ENCODE results near the gene SPSB2. TPM values are rescaled to one million over a fixed set of nuclear protein-coding genes. Genes with fewer than 3 reads are reported as not detected.

SPSB2 gene
- total and polyA plus RNA-seq, 2 donors from 2014 or later, result 19.0 to 21.3 TPM

DNA sequence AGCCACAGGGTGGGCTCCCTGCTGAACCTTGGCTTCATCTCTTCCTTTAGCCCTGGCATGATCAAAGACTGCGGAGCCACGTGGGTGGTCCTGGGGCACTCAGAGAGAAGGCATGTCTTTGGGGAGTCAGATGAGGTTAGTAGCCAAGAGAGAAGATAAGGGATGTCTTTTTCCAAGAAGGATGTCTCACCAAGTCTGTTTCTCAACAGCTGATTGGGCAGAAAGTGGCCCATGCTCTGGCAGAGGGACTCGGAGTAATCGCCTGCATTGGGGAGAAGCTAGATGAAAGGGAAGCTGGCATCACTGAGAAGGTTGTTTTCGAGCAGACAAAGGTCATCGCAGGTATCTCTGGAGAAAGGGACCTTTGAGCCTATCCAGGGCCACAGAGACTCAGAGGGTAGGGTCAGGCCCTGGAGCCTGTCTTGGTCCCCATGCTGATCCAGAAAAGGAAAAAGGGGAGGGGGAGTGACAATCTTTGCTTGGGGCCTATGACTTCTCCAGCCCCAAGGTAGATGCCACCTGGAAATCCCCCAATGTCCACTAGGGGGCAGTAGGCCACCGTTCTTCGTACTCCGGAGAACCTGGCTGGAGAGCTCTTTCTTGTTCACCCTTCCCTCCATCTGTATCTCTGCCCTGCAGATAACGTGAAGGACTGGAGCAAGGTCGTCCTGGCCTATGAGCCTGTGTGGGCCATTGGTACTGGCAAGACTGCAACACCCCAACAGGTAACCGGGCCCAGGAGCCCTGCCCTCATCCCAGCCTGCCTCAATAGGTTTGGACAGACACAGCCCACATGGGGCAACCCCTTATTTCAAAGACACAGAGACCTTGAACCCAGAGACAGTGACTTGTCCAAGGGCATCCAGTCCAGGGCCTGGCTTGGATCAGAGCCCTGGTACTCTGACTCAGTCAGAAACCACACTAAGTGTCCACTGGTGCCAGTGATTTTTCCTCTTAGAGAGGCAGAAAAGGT lies 3.8 kb downstream of the SPSB2 start:
- Histone ChIP-seq H3K9ac (ENCODE audit: low read length in 3 of 3) (peak overlapping the region in 2 of 3 donors; percentile 8 to 62), H3K4me3 (ENCODE audit: low read length in 3 of 3) (peak overlapping the region in 1 of 3 donors; percentile 80), H3K4me1 (ENCODE audit: control insufficient read depth in 2 of 3, insufficient read depth in 2 of 3, low read depth in 1 of 3, low read length in 3 of 3) (peaks cover 0 to 40% (median 23%) of the 10 kb centered on the region in 3 donors), H3K9me3 (ENCODE audit: control insufficient read depth in 2 of 3, insufficient read depth in 1 of 3, low read length in 3 of 3) (no peaks in the 10 kb centered on the region), H3K27ac (ENCODE audit: low read depth in 2 of 2, low read length in 2 of 2) (peak overlapping the region in 1 of 2 donors; percentile 95), H3K36me3 (ENCODE audit: control insufficient read depth in 2 of 3, insufficient read depth in 3 of 3, low read length in 3 of 3) (peaks cover 7 to 27% (median 9%) of the 10 kb centered on the region in 3 donors), H3K27me3 (ENCODE audit: control insufficient read depth, insufficient read depth, low read length) (no peaks in the 10 kb centered on the region)
- FAIRE-seq, result no peak
- intact Hi-C loops (cut with DNase I), result no loop called here
- peak; percentile 85 to 93 (median 92) for DNase-seq
- TF ChIP-seq CTCF (IDR thresholded peaks at IDR 0.05; ENCODE audit: borderline replicate concordance, extremely low read depth, insufficient read depth), result peak; percentile 78

- DNase-seq (peak in 2 of 5 donors; percentile 23 to 46), FAIRE-seq (no peak)
- Histone ChIP-seq H3K36me3 (ENCODE audit: control insufficient read depth in 2 of 3, insufficient read depth in 3 of 3, low read length in 3 of 3) (peaks cover 7 to 29% (median 12%) of the 10 kb centered on the region in 3 donors), H3K4me1 (ENCODE audit: control insufficient read depth in 2 of 3, insufficient read depth in 2 of 3, low read depth in 1 of 3, low read length in 3 of 3) (peaks cover 0 to 36% (median 23%) of the 10 kb centered on the region in 3 donors), H3K27me3 (ENCODE audit: control insufficient read depth, insufficient read depth, low read length) (no peaks in the 10 kb centered on the region), H3K9me3 (ENCODE audit: control insufficient read depth in 2 of 3, insufficient read depth in 1 of 3, low read length in 3 of 3) (no peaks in the 10 kb centered on the region), H3K27ac (ENCODE audit: low read depth in 2 of 2, low read length in 2 of 2) (peak overlapping the region; percentile 95 to 96), H3K4me3 (ENCODE audit: low read length in 3 of 3) (peak overlapping the region; percentile 77 to 85 (median 80)), H3K9ac (ENCODE audit: low read length in 3 of 3) (peak overlapping the region; percentile 62 to 76 (median 64))
- TF ChIP-seq CTCF (IDR thresholded peaks at IDR 0.05; ENCODE audit: borderline replicate concordance, extremely low read depth, insufficient read depth), result no peak
- intact Hi-C loops (cut with DNase I), result no loop called here
Observed at GRCh38 chr12:6868211-6869048, 4.7 kb downstream of the SPSB2 start.

DNA sequence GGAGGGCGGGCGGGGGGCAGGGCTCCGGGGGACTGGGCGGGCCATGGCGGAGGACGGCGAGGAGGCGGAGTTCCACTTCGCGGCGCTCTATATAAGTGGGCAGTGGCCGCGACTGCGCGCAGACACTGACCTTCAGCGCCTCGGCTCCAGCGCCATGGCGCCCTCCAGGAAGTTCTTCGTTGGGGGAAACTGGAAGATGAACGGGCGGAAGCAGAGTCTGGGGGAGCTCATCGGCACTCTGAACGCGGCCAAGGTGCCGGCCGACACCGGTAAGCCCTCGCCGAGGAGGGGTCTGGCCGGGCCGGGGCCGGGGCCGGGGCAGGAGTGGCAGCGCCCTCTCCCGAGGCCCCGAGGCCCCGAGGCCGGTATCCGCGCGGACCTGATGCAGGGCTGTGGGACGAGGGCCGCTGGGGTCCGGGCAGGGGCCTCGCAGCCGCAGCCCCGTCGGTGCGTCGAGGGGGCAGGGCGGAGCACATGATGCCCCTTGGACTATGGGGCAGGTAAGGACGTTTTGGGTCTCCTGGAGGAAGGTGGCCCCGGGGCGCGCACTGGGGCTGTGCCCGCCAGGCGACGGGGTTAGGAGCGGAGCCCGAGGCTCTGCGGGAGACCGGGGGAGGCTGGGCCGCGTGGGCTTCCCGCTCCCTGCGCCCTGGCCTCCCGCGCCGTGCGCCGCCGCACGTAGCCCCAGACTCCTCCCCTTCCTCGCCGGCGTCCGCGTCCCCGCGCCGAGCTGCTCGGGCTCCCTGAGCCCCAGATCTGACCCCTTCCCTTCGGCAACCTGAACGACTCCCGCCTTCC lies 5.5 kb downstream of the SPSB2 start, which contains the start of gene TPI1:
TSS of gene TPI1 (plus strand) at position 119 of the 798 bp plus-strand sequence. CDS start at position 155, 36 bp downstream.
- DNase-seq, result peak; percentile 87 to 97 (median 92)
- no peak for FAIRE-seq
- no peaks in the 10 kb centered on the region for H3K27me3 ChIP-seq (ENCODE audit: control insufficient read depth, insufficient read depth, low read length)
- no peaks in the 10 kb centered on the region for H3K9me3 ChIP-seq (ENCODE audit: control insufficient read depth in 2 of 3, insufficient read depth in 1 of 3, low read length in 3 of 3)
- peak within 1 kb of the TSS; percentile 77 to 85 (median 80) for H3K4me3 ChIP-seq (ENCODE audit: low read length in 3 of 3)
- no peak for TF ChIP-seq CTCF (IDR thresholded peaks at IDR 0.05; ENCODE audit: borderline replicate concordance, extremely low read depth, insufficient read depth)
- peak within 1 kb of the TSS; percentile 95 to 96 for H3K27ac ChIP-seq (ENCODE audit: low read depth in 2 of 2, low read length in 2 of 2)
- intact Hi-C loops (cut with DNase I), result no loop called here
- H3K9ac ChIP-seq (ENCODE audit: low read length in 3 of 3), result peak within 1 kb of the TSS; percentile 64 to 76 (median 76)
- H3K4me1 ChIP-seq (ENCODE audit: control insufficient read depth in 2 of 3, insufficient read depth in 2 of 3, low read depth in 1 of 3, low read length in 3 of 3), result peaks cover 0 to 36% (median 23%) of the 10 kb centered on the region in 3 donors
- peaks cover 7 to 35% (median 16%) of the 10 kb centered on the region in 3 donors for H3K36me3 ChIP-seq (ENCODE audit: control insufficient read depth in 2 of 3, insufficient read depth in 3 of 3, low read length in 3 of 3)
